Fibroblast of lung (primary cell): ENCODE measurements around the gene SELENOO. TPM values are rescaled to one million over a fixed set of nuclear protein-coding genes. Genes with fewer than 3 reads are reported as not detected.

Experiments used
- DNase-seq, 2 donors: peaks; one replicate each; pipeline versions ENCODE4 v3.0.0 to v3.0.0-alpha.2; 2010; ENCODE audit warnings: low read depth in 2 of 2
- H2AFZ ChIP-seq: 2 replicates; pipeline ENCODE4 v1.5.1; 2012; ENCODE audit warnings: low read length, control low read depth, inconsistent platforms
- H3K27ac ChIP-seq: 2 replicates; pipeline ENCODE4 v1.5.1; 2011; ENCODE audit warnings: low read length, control low read depth; ENCODE audit not compliant: insufficient read depth
- H3K27me3 ChIP-seq: 2 replicates; pipeline ENCODE4 v1.5.1; 2011; ENCODE audit warnings: mild to moderate bottlenecking, low read length; ENCODE audit not compliant: control insufficient read depth, insufficient read depth
- H3K36me3 ChIP-seq: 2 replicates; pipeline ENCODE4 v1.5.1; 2011; ENCODE audit warnings: low read length; ENCODE audit not compliant: control insufficient read depth, insufficient read depth
- H3K4me1 ChIP-seq: 2 replicates; pipeline ENCODE4 v1.5.1; 2011; ENCODE audit warnings: low read length; ENCODE audit not compliant: control insufficient read depth, insufficient read depth; ENCODE audit errors: extremely low read depth
- H3K4me2 ChIP-seq: 2 replicates; pipeline ENCODE4 v1.5.1; 2011; ENCODE audit warnings: low read length, control low read depth; ENCODE audit not compliant: insufficient read depth; ENCODE audit errors: extremely low read depth
- H3K4me3 ChIP-seq, 4 experiments: fragments of 200-600 bp in 1 of 4; sonication (generic) in 1 of 4; replicated peaks in 1 of 4; 2 replicates each; pipeline ENCODE4 v1.5.1; 2011 to 2016; ENCODE audit warnings: low read length in 4 of 4, low read depth in 3 of 4, mild to moderate bottlenecking in 3 of 4, control low read depth in 2 of 4, inconsistent platforms in 1 of 4, mixed read lengths in 1 of 4; ENCODE audit not compliant: insufficient read depth in 1 of 4; ENCODE audit errors: control extremely low read depth in 1 of 4
- H3K79me2 ChIP-seq: 2 replicates; pipeline ENCODE4 v1.5.1; 2012; ENCODE audit warnings: mild to moderate bottlenecking, low read length, inconsistent platforms; ENCODE audit not compliant: control insufficient read depth, insufficient read depth
- H3K9ac ChIP-seq: 2 replicates; pipeline ENCODE4 v1.5.1; 2011; ENCODE audit warnings: mild to moderate bottlenecking, low read length, control low read depth; ENCODE audit not compliant: insufficient read depth
- H3K9me3 ChIP-seq: 2 replicates; pipeline ENCODE4 v1.5.1; 2012; ENCODE audit warnings: low read depth, low read length; ENCODE audit not compliant: control insufficient read depth, insufficient read depth
- H4K20me1 ChIP-seq: 2 replicates; pipeline ENCODE4 v1.5.1; 2011; ENCODE audit warnings: low read length; ENCODE audit not compliant: control insufficient read depth, insufficient read depth; ENCODE audit errors: extremely low read depth
- CTCF ChIP-seq, 2 donors: IDR thresholded peaks in 1 of 2; conservative IDR thresholded peaks in 1 of 2; 1 replicate in 1 of 2; 2 replicates in 1 of 2; pipeline ENCODE4 v1.5.1; 2011 to 2012; ENCODE audit warnings: low read length in 2 of 2, control low read depth in 1 of 2, inconsistent platforms in 1 of 2, low read depth in 1 of 2, mild to moderate bottlenecking in 1 of 2
- EZH2 ChIP-seq: IDR thresholded peaks from 2 replicates; pipeline ENCODE4 v1.5.1; 2012; ENCODE audit warnings: low read length, control low read depth, mild to moderate bottlenecking; ENCODE audit errors: missing control alignments
- polyA plus RNA-seq, 2 donors: library from polyadenylated mRNA; depleted of rRNA in 1 of 2; stranded (reverse) in 1 of 2; unstranded in 1 of 2; fragments of >200 nt; gene quantifications; 2 replicates each; pipeline ENCODE4 v1.2.1, GENCODE V29; 2011 to 2012; ENCODE audit warnings: missing spikeins in 1 of 2
- total RNA-seq: library from RNA; depleted of rRNA; stranded (reverse); fragments of >200 nt; gene quantifications from 2 replicates; pipeline ENCODE4 v1.2.1, GENCODE V29; 2014

Gene SELENOO
- total and polyA plus RNA-seq, 2 donors (not counting 1 experiment from before 2014, with no cell fraction given), result 8.3 to 20.1 TPM

DNA sequence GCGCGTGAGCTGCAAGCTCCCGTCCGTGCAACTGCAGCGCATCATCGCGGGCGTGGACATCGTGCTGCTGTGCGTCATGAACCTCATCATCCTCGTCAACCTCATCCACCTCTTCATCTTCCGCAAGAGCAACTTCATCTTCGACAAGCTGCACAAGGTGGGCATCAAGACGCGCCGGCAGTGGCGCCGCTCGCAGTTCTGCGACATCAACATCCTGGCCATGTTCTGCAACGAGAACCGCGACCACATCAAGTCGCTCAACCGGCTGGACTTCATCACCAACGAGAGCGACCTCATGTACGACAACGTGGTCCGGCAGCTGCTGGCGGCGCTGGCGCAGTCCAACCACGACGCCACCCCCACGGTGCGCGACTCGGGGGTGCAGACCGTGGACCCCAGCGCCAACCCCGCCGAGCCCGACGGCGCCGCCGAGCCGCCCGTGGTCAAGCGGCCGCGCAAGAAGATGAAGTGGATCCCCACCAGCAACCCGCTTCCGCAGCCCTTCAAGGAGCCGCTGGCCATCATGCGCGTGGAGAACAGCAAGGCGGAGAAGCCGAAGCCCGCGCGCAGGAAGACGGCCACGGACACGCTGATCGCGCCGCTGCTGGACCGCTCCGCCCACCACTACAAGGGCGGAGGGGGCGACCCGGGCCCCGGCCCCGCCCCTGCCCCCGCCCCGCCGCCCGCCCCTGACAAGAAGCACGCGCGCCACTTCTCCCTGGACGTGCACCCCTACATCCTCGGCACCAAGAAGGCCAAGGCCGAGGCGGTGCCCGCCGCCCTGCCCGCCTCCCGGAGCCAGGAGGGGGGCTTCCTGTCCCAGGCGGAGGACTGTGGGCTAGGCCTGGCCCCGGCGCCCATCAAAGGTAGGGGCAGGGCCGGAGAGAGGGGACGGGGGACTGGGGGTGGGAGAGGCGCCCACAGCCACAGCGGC is 23.0 kb upstream of the SELENOO start:
- no peaks in the 10 kb centered on the region for H3K79me2 ChIP-seq
- H3K27ac ChIP-seq, result no peak overlapping the region
- TF ChIP-seq CTCF (conservative IDR thresholded peaks at IDR 0.05 in 1 of 2, IDR thresholded peaks at IDR 0.05 in 1 of 2; ENCODE audit: low read depth in 1 of 2, low read length in 2 of 2) (no peak), EZH2 (no peak)

DNA sequence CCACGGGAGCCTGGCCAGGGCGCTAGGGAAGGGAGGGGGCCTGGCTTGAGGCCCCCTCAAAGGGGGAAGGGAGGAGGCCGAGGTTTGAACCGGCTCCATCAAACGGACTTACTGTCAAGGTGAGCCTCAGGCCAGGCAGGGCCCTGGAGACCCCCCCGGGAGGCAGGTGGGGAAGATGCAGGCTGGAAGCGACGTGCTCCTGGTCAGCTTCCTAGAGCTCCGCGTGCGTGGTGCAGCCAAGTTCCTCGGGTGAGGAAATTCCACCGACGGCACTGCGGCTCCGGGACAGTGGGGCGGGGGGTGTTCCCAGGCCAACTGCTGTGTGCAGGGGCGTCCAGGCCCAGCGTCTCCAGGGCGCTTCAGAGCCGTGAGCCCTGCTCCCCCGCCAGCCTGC is 22.3 kb upstream of the SELENOO start:
- TF ChIP-seq EZH2, result no peak
- no peak for TF ChIP-seq CTCF (conservative IDR thresholded peaks at IDR 0.05 in 1 of 2, IDR thresholded peaks at IDR 0.05 in 1 of 2; ENCODE audit: low read depth in 1 of 2, low read length in 2 of 2)
- no peak overlapping the region for H3K4me3 ChIP-seq
- no peak overlapping the region for H3K9ac ChIP-seq
- no peaks in the 10 kb centered on the region for H3K4me1 ChIP-seq
- H4K20me1 ChIP-seq, result no peaks in the 10 kb centered on the region
- no peaks in the 10 kb centered on the region for H3K36me3 ChIP-seq
- DNase-seq, result no peak
- H2AFZ ChIP-seq, result no peak overlapping the region
- no peaks in the 10 kb centered on the region for H3K79me2 ChIP-seq
- no peaks in the 10 kb centered on the region for H3K9me3 ChIP-seq
- no peak overlapping the region for H3K27ac ChIP-seq
- H3K27me3 ChIP-seq, result peaks cover 3% of the 10 kb centered on the region
- H3K4me2 ChIP-seq, result no peak overlapping the region

More for the DNA sequence above, 23.0 kb upstream of the SELENOO start:
- H3K9me3 ChIP-seq, result no peaks in the 10 kb centered on the region
- no peak overlapping the region for H3K4me3 ChIP-seq
- H3K27me3 ChIP-seq, result peaks cover 3% of the 10 kb centered on the region
- no peaks in the 10 kb centered on the region for H3K4me1 ChIP-seq
- H2AFZ ChIP-seq, result no peak overlapping the region
- no peaks in the 10 kb centered on the region for H3K36me3 ChIP-seq
- no peak for DNase-seq
- no peak overlapping the region for H3K4me2 ChIP-seq
- no peaks in the 10 kb centered on the region for H4K20me1 ChIP-seq
- H3K9ac ChIP-seq, result no peak overlapping the region

GRCh38 chr22:50178871-50179869 is 21.6 kb upstream of the SELENOO start:
- no peak overlapping the region for H2AFZ ChIP-seq
- no peak overlapping the region for H3K27ac ChIP-seq
- H3K4me2 ChIP-seq, result no peak overlapping the region
- H3K36me3 ChIP-seq, result no peaks in the 10 kb centered on the region
- peaks cover 3% of the 10 kb centered on the region for H3K27me3 ChIP-seq
- no peaks in the 10 kb centered on the region for H4K20me1 ChIP-seq
- peaks cover 2% of the 10 kb centered on the region for H3K4me1 ChIP-seq
- no peak overlapping the region for H3K9ac ChIP-seq
- H3K9me3 ChIP-seq, result no peaks in the 10 kb centered on the region
- TF ChIP-seq CTCF (conservative IDR thresholded peaks at IDR 0.05 in 1 of 2, IDR thresholded peaks at IDR 0.05 in 1 of 2; ENCODE audit: low read depth in 1 of 2, low read length in 2 of 2) (no peak), EZH2 (no peak)
- no peaks in the 10 kb centered on the region for H3K79me2 ChIP-seq
- no peak overlapping the region for H3K4me3 ChIP-seq
- no peak for DNase-seq
